HL-60/S4 treated with phorbol 12-myristate 13-acetate at 8.2 ng/mL for 4 days and 3 days (cell line): Measurements from ENCODE around the gene TARP.

Experiments
- in situ Hi-C: fragments of 300-500 bp; cut with MboI; formaldehyde crosslinking; loops from 2 replicates; pipeline ENCODE4 v1.15.0; 2022; ENCODE audit warnings: low sequenced_read_pairs

Gene TARP

DNA sequence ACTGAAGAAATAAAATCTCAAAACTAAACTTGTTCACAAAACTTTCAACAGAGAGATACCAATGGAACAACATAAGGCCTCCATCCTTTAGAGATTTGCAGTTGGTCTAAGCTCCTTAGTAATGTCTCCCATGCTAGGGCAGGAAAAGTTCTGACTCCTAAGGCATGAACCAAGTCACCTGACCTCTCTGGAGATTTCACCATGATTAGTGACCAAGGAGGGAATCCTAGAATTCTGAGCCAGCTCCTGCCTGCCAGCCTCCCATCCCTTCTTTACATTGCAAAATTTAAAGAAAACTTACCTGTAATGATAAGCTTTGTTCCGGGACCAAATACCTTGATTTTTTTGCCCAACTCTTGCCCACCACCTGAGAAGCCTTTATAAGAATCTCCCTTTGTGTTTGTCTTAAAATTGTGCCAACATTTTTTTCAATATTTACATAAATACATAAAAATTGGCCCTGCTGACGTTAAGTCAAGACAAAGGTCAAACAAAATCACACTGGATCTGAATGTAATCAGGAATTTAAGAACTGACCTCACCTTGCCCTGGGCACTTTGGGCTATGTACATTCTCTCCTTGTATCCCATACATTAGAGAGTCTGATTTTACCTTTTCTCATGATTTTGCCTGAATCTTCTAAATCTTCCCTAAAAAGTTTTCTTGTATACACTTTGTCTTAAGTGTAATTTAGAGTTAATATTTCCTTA, at the start of gene TARP:
TARP (minus strand) TSS at position 351 of the 710 bp plus-strand sequence.
- in situ Hi-C loops: no loop called here

DNA sequence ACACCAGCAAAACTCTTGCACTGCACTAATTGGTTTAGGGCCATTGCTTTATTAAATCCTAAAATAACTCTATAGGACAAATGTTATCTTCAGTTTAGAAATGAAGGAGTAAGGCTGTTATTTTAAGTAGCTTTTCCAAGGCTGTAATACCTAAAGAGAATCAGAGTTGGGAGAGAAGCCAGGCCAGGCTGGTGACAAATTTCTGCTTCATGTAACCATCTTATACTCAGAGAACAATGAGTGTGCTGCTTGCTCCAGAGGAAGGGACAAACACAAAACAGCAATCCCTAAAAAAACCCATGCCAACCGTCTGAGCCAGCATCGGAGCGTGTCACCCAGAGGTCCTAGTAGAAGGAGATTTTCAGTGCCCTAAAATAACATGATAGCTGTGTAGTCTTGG, 49.7 kb upstream of the TARP start:
- in situ Hi-C loops: no loop called here

DNA sequence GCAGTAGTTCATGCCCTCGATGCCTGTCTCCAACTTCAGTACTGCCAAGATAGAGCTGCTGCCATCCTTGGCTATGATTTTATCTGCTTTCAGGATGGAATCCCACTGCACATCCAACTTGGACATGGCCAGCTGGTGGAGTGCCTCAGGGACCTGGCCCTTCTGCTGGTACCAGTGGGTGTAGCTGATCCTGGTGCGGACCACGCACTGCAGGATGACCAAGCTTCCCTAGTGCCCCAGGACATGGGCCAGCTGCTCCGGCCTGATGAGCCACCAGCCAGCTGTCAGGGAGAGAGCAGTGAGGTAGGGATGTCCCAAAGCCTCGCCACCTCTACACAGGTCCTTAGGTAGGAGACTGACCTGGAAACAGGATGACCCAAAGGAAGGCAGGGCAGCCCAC, 49.0 kb upstream of the TARP start:
- in situ Hi-C loops: no loop called here

DNA sequence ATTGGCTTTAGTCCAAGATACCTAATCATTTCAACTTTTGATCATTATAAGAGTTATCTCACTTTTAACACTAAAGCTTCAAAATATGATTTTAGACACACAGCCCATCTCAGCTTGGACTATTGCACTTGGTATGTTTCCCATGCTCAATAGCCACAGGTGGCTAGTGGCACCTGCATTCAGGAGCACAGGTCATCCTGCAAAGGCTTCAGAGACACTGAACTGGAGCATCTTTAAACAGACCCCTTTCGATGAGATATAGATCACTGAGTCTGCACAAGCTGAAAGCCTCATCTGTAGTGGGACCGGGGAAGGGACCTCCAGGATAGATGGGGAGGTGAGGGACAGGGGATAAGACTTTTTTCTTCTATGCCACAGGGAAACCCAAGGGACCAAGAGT, 48.5 kb upstream of the TARP start:
- in situ Hi-C loops: no loop called here

DNA sequence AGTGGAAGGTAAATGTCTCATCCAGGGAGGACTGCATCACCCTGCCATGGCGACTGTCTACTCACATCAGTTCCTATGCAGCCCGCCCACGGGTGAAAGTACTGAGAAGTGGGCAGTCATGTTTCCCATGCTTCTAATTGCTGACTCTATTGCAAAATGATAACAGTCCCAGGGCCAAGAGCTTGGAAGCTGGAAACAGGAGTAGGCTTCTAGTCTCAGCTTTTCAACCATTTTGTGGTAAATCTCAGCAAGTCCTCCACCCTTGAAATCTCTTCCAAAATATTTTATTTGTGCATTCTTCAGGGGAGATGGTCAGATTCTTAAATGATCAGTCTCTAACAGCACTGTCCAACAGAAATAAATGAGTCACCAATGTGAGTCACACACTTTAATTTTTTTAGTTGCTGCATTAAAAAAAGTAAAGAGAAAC, 48.1 kb upstream of the TARP start:
- in situ Hi-C loops: no loop called here

DNA sequence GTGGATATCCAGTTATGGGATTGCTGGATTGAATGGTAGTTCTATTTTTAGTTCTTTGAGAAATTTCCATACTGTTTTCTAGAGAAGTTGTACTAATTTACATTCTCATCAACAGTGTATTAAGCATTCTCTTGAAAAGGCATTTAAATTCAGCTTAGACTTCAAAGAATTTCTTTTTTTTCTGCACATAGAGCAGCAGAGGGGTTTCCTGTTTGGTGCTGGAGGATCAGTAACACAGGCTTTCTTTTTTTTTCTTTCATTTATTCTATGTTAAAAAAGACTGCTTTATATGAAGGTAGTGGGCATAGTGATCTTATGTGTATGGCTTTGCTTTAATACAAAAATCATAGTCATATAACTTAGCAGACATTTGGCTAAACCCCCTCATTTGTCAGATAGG, 47.6 kb upstream of the TARP start:
- in situ Hi-C loops: no loop called here

DNA sequence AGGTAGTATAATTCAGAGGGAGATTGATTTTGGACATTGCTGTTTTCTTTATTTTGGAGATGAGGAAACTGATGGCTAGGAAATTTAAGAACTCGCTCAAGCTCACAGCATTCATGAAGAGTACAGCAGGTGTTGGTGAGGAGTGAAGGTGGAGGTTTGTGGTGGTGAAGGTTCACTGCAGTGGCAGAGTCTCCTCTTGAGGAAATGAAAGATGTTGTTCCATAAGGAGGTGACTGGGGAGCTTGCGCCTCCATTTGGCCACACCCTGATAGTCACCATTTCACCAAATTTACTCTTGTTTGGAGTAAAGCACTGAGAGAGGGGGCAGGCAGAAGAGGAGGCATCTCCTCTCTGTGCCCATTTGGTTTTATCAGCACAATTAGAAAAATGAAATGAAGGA, 46.4 kb upstream of the TARP start:
- in situ Hi-C loops: no loop called here

DNA sequence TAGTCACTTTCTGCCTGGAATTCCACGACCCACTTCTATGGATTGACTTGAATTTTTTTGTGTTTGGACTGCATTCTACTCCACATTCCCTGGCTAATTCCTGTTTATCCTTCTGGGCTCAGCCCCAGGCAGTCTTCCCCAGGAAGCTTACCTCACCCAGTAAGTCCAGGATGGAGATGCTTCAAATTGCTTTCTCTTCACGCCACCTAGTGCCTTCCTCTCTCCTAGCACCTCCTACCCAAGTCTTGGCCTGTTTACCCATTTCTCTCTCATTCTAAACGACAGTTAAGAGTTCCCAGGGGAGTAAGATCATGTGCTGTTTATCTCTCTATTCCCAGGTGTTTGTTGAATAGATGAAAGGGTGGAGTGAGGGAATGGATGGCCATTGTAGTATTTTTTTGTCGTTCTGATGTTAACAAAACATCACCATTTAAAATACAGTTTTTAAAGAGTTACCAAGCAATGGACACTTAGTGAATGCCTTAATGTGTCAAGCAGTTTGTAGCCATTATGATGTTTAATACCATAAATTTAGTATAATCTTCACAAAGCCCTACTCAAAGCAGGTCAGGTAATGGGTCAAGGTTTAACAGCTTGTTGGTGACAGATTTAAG, 45.5 kb upstream of the TARP start:
- in situ Hi-C loops: no loop called here

DNA sequence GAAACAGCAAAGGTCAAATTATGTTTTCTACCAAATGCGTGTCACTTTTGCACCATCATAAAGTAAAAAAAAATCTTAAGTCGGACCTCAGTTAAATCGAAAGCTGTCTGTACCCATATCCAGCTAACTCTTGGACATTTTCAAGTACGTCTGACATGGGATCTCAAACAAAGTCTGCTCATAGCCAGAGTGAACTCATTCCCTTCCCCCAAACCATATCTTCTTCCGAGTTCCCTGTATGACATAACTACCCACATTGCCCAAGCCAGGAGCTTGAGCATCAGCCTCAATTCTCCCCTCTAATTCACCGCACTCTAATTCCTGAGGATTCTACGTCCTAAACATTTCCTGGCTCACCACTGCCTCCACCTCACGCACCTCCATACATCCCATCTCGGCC, 44.8 kb upstream of the TARP start:
- in situ Hi-C loops: no loop called here

DNA sequence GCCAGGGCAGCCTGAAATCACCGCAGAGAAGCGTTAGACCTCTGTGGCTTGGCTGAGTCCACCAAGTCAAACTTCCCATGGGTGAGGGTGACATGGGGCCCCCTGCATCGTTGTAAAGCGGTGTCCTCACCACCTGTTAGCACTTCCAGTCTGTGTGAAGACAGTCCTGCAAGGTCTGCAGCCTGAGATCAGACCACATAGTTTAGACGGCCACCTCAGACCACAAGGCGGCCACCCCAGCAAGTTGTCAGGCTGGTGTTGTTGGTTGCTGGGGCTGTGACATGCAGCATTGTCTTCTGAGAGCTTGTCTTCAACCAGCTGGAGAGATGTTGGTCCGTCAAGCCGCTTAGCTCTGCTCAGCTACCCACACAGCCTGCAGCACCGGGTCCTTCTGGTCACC, 44.1 kb upstream of the TARP start:
- in situ Hi-C loops: no loop called here

DNA sequence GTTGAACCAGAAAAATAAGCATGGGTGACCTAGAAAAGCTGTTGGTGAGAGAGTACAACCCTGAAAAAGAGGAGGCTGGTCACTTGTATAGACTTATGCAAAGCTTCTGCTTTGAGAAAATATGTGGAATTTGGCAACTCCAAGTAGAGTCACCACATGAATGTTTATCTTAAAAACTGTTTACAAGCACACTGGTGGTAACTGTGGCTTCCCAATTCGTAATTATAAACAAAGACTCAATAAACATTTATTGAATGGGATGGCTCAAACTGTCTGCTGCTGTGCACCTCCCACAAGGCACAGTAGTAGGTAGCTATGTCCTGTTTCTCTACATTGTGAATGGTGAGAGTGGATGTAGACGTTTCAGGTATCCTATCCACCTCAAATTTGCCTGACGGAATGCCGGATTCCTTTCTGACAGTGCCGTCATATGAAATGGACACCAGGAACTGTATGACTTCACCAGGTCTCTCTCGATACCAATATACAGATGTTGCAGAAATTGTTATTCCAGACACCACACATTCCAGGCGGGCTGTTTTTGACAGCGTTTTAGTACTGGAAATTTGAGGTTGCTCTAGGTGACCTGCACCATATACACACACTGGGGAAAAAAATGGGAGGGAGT, 43.4 kb upstream of the TARP start:
- in situ Hi-C loops: no loop called here

DNA sequence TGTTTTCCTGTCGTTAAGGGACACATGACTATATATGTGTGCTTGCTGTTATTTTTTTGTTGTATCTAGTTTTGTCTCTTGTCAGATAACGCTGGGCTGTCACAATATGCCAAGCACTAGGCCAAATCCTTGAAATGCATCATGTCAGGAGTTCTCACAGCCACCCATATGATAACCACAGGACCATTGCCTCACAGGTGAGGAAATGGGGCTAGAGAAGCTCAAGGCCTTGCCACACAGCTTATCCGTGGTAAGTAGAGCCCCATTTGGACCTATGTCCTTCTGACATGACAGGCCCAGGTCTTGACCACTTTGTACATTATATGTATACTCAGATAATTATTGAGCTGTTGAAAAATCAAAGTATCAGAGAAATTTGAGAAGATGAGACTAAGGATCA, 42.0 kb upstream of the TARP start:
- in situ Hi-C loops: no loop called here

DNA sequence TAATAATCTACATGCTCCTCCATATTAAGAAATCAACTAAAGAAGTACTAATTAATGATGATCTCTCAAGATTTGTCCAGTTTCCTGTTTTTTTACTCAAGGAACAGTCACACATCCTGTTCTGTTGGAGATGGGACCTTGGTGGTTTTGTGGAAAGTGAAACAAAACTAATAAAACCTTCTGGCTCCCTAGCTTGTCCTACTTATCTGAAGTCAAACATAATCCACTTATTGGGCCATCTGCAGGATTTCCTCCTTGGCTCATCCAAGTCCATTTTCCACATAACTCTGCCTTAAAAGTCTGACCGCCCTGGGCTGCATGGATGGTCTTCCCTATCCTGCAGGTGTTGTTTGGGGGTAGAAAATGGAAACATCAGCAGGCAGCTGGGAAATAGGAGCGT, 39.4 kb upstream of the TARP start:
- in situ Hi-C loops: no loop called here

DNA sequence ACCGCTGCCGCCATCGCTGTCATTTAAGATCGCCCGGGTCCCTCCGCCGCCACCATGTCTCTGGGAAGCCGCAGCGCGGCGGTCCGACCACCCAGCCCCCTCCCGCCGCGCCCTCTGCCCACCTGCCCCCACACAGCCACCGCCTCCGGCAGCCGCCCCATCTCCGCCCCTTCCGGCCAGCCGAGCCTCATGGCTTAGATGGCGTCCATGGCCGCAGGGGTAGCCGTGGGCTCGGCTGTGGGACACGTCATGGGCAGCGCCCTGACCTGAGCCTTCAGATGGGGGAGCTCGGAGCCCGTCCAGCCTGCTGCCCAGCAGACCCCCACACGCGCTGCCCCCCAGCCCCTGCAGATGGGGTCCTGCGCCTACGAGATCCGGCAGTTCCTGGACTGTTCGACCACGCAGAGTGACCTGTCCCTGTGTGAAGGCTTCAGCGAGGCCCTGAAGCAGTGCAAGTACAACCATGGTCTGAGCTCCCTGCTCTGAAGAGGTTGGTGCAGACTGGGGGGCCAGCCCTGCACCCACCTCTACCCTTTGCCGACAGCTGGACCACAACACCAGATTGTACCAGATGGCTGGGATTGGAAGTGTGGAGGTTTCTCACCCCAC, 38.0 kb upstream of the TARP start:
- in situ Hi-C loops: no loop called here

DNA sequence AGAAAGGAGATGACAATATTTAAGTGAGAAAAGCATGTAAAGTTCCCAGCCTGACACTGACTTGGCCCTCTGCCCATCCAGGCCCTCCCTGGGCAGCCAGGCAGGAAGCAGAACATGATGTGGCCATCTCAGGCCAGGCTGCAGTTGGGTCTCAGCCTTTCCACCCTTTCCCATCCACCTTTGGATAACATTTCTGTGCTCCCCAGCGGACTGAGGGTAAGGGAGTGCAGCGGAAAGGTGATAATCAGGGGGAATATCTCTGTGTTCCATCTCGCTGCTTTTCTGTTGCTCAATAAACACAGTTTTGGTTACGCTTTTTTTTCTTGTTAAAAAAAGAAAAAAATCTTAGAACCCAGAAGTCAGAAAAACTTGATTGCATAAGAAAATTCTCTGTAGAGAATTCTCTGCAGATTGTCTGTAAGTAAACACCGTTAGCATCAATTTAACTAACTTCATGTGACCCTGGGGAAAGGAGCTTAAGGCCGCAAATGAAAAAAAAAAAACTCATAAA, 37.2 kb upstream of the TARP start:
- in situ Hi-C loops: no loop called here

DNA sequence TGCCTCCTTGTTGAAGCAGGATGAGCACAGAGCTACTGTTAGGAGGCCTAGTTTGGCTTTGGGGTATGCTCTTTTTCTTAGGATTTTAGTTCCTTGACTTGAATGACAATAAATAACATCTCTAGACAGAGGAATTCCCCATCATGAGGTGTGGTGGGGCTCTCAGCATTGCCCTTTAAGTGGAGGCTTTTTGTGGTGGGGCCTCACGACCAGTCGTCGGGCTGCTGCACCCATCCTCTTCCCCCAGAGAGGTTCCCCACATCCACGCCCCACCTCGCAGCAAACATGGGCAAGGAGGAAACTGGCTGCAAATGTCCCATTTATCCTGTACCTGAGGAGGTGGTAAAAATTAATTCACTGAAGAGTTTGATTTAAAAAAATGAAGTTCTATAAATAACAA, 36.1 kb upstream of the TARP start:
- in situ Hi-C loops: no loop called here

DNA sequence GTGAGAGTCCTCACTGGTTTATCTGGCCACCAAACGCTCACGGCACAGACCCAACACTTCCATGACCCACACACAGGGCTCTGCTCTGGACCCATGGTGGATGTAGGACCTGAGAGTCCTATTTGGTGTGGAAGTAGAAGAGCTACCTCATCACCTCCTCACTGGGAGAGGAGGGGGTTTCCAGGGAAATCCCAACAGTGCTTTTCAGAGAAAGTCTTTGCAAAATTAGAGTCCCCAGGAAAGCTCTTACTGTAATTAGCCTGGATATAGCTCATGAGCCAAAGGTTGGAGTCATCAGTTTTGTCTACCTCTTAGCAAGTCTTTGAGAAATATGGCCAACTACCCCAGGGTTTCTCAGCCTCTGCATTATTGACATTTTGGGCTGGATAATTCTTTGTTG, 34.7 kb upstream of the TARP start:
- in situ Hi-C loops: no loop called here

DNA sequence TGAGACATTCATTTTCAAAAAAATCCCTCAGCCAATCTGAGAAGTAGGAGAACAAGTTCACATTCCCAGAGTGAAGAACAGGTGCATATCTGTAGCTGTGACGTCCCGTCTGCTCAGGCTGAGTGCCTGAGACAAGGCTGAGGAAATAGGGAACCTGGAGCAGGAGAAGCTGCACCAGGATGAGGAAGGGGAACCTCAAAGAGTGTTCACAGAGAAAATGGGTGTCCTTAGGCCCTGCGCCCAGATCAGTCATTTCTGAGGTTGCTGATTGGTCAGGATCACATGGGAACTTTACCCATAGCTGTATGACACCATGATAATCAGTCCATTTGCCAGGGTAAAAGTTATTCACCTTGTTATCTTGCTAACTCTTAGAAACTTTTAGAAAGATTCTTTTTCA, 34.2 kb upstream of the TARP start:
- in situ Hi-C loops: no loop called here

DNA sequence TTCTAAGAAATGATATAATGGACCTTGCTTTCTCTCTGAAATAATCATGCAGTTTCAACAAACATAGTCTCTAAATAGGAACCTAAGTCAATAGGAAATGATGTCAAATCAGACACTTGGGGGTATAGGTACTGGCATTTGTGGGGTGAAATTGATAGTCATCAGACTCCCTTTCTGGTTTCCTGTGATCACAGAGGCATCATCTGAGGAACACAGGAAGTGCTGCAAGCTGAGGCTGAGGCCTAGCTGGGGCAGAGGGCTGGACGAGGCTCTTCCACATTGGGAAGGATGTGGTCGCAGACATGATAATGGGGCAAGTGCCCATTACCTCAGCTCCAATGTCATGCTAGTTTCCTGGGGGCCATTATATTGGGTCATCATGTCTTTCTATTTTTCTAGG, 33.5 kb upstream of the TARP start:
- in situ Hi-C loops: no loop called here

DNA sequence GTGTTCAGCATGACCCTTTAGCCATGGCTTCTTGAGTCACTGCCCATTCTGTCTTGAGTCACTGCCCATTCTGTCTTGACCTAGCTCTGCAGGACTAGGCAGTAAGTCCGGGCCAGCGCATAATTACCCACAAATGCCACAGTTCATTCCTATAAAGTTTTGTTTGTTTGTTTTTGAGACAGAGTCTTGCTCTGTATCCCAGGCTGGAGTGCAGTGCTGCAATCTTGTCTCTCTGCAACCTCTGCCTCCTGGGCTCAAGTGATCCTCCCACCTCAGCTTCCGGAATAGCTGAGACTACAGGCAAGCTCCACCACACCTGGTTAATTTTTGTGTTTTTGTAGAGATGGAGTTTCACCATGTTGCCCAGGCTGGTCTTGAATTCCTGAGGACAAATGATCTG, 32.7 kb upstream of the TARP start:
- in situ Hi-C loops: no loop called here

DNA sequence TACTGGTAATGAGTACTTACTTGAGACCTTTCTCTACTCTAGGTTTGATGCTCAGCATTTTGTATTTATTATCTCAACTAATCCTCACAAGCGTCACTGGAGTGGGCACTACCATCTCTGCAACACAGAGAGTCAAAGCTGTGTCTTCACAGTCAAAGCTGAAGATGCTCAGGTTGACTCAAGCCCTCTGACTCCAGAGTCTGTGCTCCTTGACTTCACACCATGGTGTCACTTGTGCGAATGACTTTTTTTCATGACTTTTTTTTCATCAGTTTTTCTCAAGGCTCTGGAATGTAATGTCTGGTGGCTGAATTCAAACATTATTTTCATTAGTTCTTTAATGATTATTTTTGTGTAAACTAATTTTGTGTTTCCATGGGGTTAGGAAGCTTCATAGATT, 30.4 kb upstream of the TARP start:
- in situ Hi-C loops: no loop called here

DNA sequence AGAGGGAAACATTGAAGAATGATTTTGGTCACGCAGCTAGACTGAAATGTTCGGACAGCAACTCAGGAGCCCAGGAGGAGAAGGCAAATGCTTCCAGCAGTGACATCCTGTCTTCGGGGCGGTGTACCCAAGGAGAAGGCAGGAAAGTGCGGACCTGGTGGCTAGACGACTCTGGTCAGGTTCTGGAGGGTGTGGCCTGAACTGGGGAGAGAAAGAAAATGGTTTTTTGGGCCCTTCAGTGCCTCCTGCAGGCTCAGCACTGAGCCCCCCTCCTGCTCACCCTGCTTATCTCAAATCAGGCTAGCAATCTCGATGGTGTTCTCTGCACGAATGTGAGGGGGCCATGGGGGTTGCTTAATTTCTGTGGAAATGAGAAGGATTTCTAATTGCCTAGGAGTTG, 26.7 kb upstream of the TARP start:
- in situ Hi-C loops: no loop called here
